HG02943 (cell line): ENCODE results near the gene ZNF554.
A peak's percentile ranks its signal among the peaks of the same experiment; 100 is the strongest.

Experiments used
- ATAC-seq: cut with Tn5 transposase; IDR thresholded peaks from one replicate; pipeline ENCODE4 v1.9.1; 2021; ENCODE audit warnings: mild to moderate bottlenecking, low read depth, moderate library complexity; ENCODE audit not compliant: unreplicated experiment

Gene ZNF554

GRCh38 chr19:2823646-2824045, 4.0 kb downstream of the ZNF554 start:
- no peak for ATAC-seq

GRCh38 chr19:2824129-2824528, 4.5 kb downstream of the ZNF554 start:
- no peak for ATAC-seq

- ATAC-seq, result no peak
These were observed 7.4 kb downstream of the ZNF554 start for GRCh38 chr19:2827022-2827421.

GRCh38 chr19:2827840-2828489, 8.3 kb downstream of the ZNF554 start:
- no peak for ATAC-seq

- no peak for ATAC-seq
These were observed 14.7 kb downstream of the ZNF554 start for GRCh38 chr19:2834294-2834871.

- no peak for ATAC-seq
These were observed 17.8 kb downstream of the ZNF554 start for GRCh38 chr19:2837430-2837829.

- peak; percentile 96 for ATAC-seq
These were observed 21.4 kb downstream of the ZNF554 start, which contains the start of gene ZNF555 for GRCh38 chr19:2840794-2841791. ZNF555 (plus strand) TSS chr19:2841475; CDS start chr19:2841573, 98 bp downstream.

GRCh38 chr19:2841855-2842574, 22.3 kb downstream of the ZNF554 start:
- no peak for ATAC-seq

GRCh38 chr19:2845107-2845506, 25.4 kb downstream of the ZNF554 start:
- no peak for ATAC-seq

- ATAC-seq, result no peak
These were observed 26.7 kb downstream of the ZNF554 start for GRCh38 chr19:2846180-2846894.

GRCh38 chr19:2847507-2847906, 27.8 kb downstream of the ZNF554 start:
- ATAC-seq, result no peak

GRCh38 chr19:2848616-2849015, 28.9 kb downstream of the ZNF554 start:
- ATAC-seq, result no peak

- no peak for ATAC-seq
These were observed 30.7 kb downstream of the ZNF554 start for GRCh38 chr19:2850256-2850925.

GRCh38 chr19:2852598-2852997, 32.9 kb downstream of the ZNF554 start:
- no peak for ATAC-seq

- ATAC-seq, result no peak
These were observed 33.4 kb downstream of the ZNF554 start for GRCh38 chr19:2853015-2853606.

- ATAC-seq, result no peak
These were observed 35.2 kb downstream of the ZNF554 start for GRCh38 chr19:2854849-2855248.

GRCh38 chr19:2856457-2857050, 36.9 kb downstream of the ZNF554 start:
- no peak for ATAC-seq

- ATAC-seq, result no peak
These were observed 39.2 kb downstream of the ZNF554 start for GRCh38 chr19:2858864-2859263.

GRCh38 chr19:2863816-2864215, 44.1 kb downstream of the ZNF554 start:
- no peak for ATAC-seq
